A172 (cell line): ENCODE data around the gene PPIL6. TPM values are rescaled to one million over a fixed set of nuclear protein-coding genes. Genes with fewer than 3 reads are reported as not detected.
"Not testable (repeated sequence)": the region's sequence is repeated elsewhere in the genome, so short reads cannot be mapped to it uniquely, and the experiment has no call there.

Experiments used
- DNase-seq: peaks from one replicate; pipeline ENCODE4 v3.0.0-alpha.2; 2015; ENCODE audit warnings: low spot score
- total RNA-seq: library from RNA; depleted of rRNA; stranded (reverse); fragments of >200 nt; shearing (Covaris generic); gene quantifications from 2 replicates; pipeline ENCODE4 v1.2.3, GENCODE V29; 2014

Gene PPIL6
- total RNA-seq, 1 experiment from 2014 or later: 2.4 TPM

- no peak for DNase-seq
Measured at GRCh38 chr6:109466212-109466923, 25.9 kb upstream of the PPIL6 start.

- no peak for DNase-seq
Measured at GRCh38 chr6:109465772-109466171, 25.3 kb upstream of the PPIL6 start.

GRCh38 chr6:109461733-109462526 lies 21.5 kb upstream of the PPIL6 start:
- DNase-seq: no peak

- DNase-seq: not testable (repeated sequence)
Measured at GRCh38 chr6:109461205-109461604, 20.8 kb upstream of the PPIL6 start.

GRCh38 chr6:109460161-109460829 lies 19.9 kb upstream of the PPIL6 start:
- no peak for DNase-seq

GRCh38 chr6:109458774-109459531 lies 18.5 kb upstream of the PPIL6 start:
- no peak for DNase-seq

- no peak for DNase-seq
Measured at GRCh38 chr6:109457562-109457996, 17.2 kb upstream of the PPIL6 start.

GRCh38 chr6:109456710-109457561 lies 16.5 kb upstream of the PPIL6 start:
- no peak for DNase-seq

- no peak for DNase-seq
Measured at GRCh38 chr6:109456111-109456583, 15.7 kb upstream of the PPIL6 start.

GRCh38 chr6:109455437-109456110 lies 15.1 kb upstream of the PPIL6 start, which contains the start of gene MICAL1:
TSS of gene MICAL1 (minus strand) at chr6:109455772. CDS start at chr6:109454196, 1,576 bp downstream.
- peak; percentile 66 for DNase-seq

- DNase-seq: peak; percentile 8
Measured at GRCh38 chr6:109454496-109455436, 14.3 kb upstream of the PPIL6 start.

GRCh38 chr6:109453594-109454495 lies 13.4 kb upstream of the PPIL6 start:
- peak; percentile 4 for DNase-seq

- DNase-seq: no peak
Measured at GRCh38 chr6:109453156-109453555, 12.7 kb upstream of the PPIL6 start.

GRCh38 chr6:109452181-109452580 lies 11.8 kb upstream of the PPIL6 start:
- DNase-seq: no peak

GRCh38 chr6:109451376-109451775 lies 10.9 kb upstream of the PPIL6 start:
- no peak for DNase-seq

GRCh38 chr6:109450801-109451200 lies 10.4 kb upstream of the PPIL6 start:
- no peak for DNase-seq

- no peak for DNase-seq
Measured at GRCh38 chr6:109449795-109450673, 9.6 kb upstream of the PPIL6 start.
